GM12891 (cell line): ENCODE measurements around the gene TOPORS. TPM values are rescaled to one million over a fixed set of nuclear protein-coding genes. Genes with fewer than 3 reads are reported as not detected.
"Not testable (repeated sequence)": the region's sequence is repeated elsewhere in the genome, so short reads cannot be mapped to it uniquely, and the experiment has no call there.

ENCODE experiments used
- DNase-seq: peaks from one replicate; pipeline ENCODE4 v3.0.0; 2011; ENCODE audit warnings: low spot score; ENCODE audit not compliant: insufficient read length
- FAIRE-seq: peaks from 2 replicates; lab custom pipeline; 2011; peaks lifted over from hg19 to GRCh38; lab: Jason Lieb, UNC
- PAX5 ChIP-seq: IDR thresholded peaks from 2 replicates; pipeline ENCODE4 v1.6.1; 2011; ENCODE audit warnings: low read length, moderate library complexity, mild to moderate bottlenecking; ENCODE audit not compliant: insufficient read depth, severe bottlenecking
- POLR2A ChIP-seq: IDR thresholded peaks from 2 replicates; pipeline ENCODE4 v1.6.1; 2011; ENCODE audit warnings: low read depth, low read length, control low read depth
- POLR2AphosphoS5 ChIP-seq: IDR thresholded peaks from 2 replicates; pipeline ENCODE4 v1.6.1; 2011; ENCODE audit warnings: low read depth, low read length, control low read depth
- POU2F2 ChIP-seq: IDR thresholded peaks from 2 replicates; pipeline ENCODE4 v1.6.1; 2011; ENCODE audit warnings: low read depth, mild to moderate bottlenecking, control low read depth, low read length, moderate library complexity
- SPI1 ChIP-seq: IDR thresholded peaks from 2 replicates; pipeline ENCODE4 v1.6.1; 2011; ENCODE audit warnings: low read depth, low read length, control low read depth
- TAF1 ChIP-seq: IDR thresholded peaks from 2 replicates; pipeline ENCODE4 v1.6.1; 2011; ENCODE audit warnings: low read depth, low read length, control low read depth
- polyA plus RNA-seq: library from polyadenylated mRNA; unstranded; fragments of >200 nt; gene quantifications from one replicate; pipeline ENCODE4 v1.2.1, GENCODE V29; 2012; ENCODE audit warnings: low read depth, missing spikeins, inconsistent platforms; ENCODE audit not compliant: missing spikeins

The TOPORS gene
- 9.8 TPM for polyA plus RNA-seq

GRCh38 chr9:32552172-32552872 is at the start of gene TOPORS, which contains the start of gene SMIM27:
Gene TOPORS, minus strand, starts transcription at chr9:32552586. Its CDS starts 150 bp downstream, at chr9:32552436.
Gene SMIM27, plus strand, starts transcription at chr9:32552327. Its CDS starts 108 bp downstream, at chr9:32552435.
- DNase-seq: peak; percentile 63
- no peak for TF ChIP-seq SPI1
- peak; percentile 42; the same call in 1 of the 2 replicates for TF ChIP-seq POU2F2
- peak; percentile 76; the same call in 1 of the 2 replicates for TF ChIP-seq POLR2AphosphoS5
- TF ChIP-seq POLR2A: peak; percentile 89
- peak; percentile 99 for TF ChIP-seq TAF1
- no peak for TF ChIP-seq PAX5
- peak; percentile 82 for FAIRE-seq

- FAIRE-seq, DNase-seq: not testable (repeated sequence)
Measured at GRCh38 chr9:32599021-32599420, 46.6 kb upstream of the TOPORS start.

GRCh38 chr9:32596936-32597335 is 44.5 kb upstream of the TOPORS start:
- DNase-seq (no peak), FAIRE-seq (peak; percentile 38)
- TF ChIP-seq POLR2AphosphoS5 (no peak), POU2F2 (no peak), POLR2A (no peak), TAF1 (no peak), SPI1 (no peak), PAX5 (no peak)

GRCh38 chr9:32596096-32596865 is 43.9 kb upstream of the TOPORS start:
- TF ChIP-seq SPI1 (no peak), POLR2A (no peak), POLR2AphosphoS5 (no peak), TAF1 (no peak), PAX5 (no peak), POU2F2 (no peak)
- DNase-seq: no peak
- no peak for FAIRE-seq

GRCh38 chr9:32590898-32591297 is 38.5 kb upstream of the TOPORS start:
- no peak for DNase-seq
- TF ChIP-seq POLR2AphosphoS5: no peak
- no peak for TF ChIP-seq SPI1
- TF ChIP-seq POU2F2: no peak
- TF ChIP-seq POLR2A: no peak
- TF ChIP-seq PAX5: no peak

GRCh38 chr9:32590476-32590875 is 38.1 kb upstream of the TOPORS start:
- DNase-seq (no peak), FAIRE-seq (no peak)
- no peak for TF ChIP-seq POLR2AphosphoS5
- TF ChIP-seq POU2F2: no peak
- TF ChIP-seq PAX5: no peak
- no peak for TF ChIP-seq SPI1

More at GRCh38 chr9:32590898-32591297, 38.5 kb upstream of the TOPORS start:
- no peak for FAIRE-seq

GRCh38 chr9:32589083-32589723 is 36.8 kb upstream of the TOPORS start:
- DNase-seq (no peak), FAIRE-seq (peak; percentile 78)
- TF ChIP-seq TAF1: no peak
- no peak for TF ChIP-seq POLR2A
- TF ChIP-seq POU2F2: no peak
- no peak for TF ChIP-seq SPI1
- TF ChIP-seq POLR2AphosphoS5: no peak
- TF ChIP-seq PAX5: no peak

- TF ChIP-seq POU2F2: no peak
- no peak for TF ChIP-seq POLR2AphosphoS5
- TF ChIP-seq PAX5: no peak
- no peak for TF ChIP-seq POLR2A
- no peak for TF ChIP-seq SPI1
- TF ChIP-seq TAF1: no peak
- DNase-seq (no peak), FAIRE-seq (peak; percentile 28)
Measured at GRCh38 chr9:32587901-32588300, 35.5 kb upstream of the TOPORS start.

- TF ChIP-seq POLR2A (no peak), TAF1 (no peak), SPI1 (no peak), POU2F2 (no peak)
- FAIRE-seq (no peak), DNase-seq (no peak)
Measured at GRCh38 chr9:32584784-32585183, 32.4 kb upstream of the TOPORS start.
